Raji (cell line): ENCODE measurements around the gene SH3RF3.

ENCODE experiments used
- POLR2A ChIP-seq: IDR thresholded peaks from 2 replicates; pipeline ENCODE4 v1.6.1; 2011; ENCODE audit warnings: low read depth, low read length, control low read depth; ENCODE audit not compliant: insufficient read depth

Gene SH3RF3

GRCh38 chr2:109438773-109439389, 309.9 kb downstream of the SH3RF3 start:
- TF ChIP-seq POLR2A: no peak

GRCh38 chr2:109439390-109439786, 310.4 kb downstream of the SH3RF3 start:
- TF ChIP-seq POLR2A: no peak

DNA sequence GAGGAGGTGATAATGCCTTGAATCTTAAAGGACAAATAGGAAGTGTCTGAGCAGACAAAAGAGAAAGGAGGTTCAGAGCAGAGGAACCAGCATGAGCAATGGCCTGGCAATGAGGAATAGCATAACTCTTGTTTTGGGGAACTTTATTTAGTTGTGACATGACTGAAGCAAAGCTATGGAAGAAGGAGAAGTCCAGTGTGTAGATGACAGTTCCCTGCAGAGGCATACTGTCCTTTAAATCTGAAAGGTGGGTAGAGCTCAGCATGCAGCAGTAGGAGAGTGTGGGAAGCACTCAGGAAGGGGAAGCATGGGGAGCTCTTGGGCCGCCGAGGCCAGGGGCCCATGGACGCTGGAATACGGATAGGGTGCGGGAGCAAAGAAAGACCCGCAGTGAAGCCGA, 311.0 kb downstream of the SH3RF3 start:
- TF ChIP-seq POLR2A: no peak

- TF ChIP-seq POLR2A: no peak
Measured at GRCh38 chr2:109440499-109441156, 311.6 kb downstream of the SH3RF3 start.

DNA sequence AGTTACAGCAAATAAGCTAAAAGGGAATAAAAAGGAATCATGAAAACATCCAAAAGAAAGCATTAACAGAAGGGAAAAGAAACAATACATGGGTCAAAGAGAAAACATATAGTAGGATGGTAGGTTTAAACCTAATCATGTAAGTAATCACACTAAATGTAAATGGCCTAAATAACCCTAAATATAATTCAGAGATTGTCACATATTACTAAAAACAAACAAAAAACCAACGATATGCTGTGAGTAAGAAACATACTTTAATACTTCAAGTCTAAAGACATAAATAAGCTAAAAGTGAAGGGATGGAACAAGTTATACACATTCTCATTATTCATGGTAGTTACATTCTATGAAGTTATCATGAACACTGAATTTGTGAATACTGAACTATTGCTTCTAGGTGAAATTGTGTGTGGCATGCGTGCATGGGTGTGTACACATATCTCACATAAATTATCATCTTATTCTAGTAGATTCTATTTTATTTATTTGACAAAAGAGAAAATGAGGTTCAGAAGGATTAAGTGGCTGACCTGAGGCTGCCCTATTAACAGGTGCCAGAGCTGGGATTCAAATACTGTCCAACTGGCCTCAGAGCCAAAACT, 313.8 kb downstream of the SH3RF3 start:
- TF ChIP-seq POLR2A: no peak

GRCh38 chr2:109444916-109445315, 315.9 kb downstream of the SH3RF3 start:
- TF ChIP-seq POLR2A: no peak

DNA sequence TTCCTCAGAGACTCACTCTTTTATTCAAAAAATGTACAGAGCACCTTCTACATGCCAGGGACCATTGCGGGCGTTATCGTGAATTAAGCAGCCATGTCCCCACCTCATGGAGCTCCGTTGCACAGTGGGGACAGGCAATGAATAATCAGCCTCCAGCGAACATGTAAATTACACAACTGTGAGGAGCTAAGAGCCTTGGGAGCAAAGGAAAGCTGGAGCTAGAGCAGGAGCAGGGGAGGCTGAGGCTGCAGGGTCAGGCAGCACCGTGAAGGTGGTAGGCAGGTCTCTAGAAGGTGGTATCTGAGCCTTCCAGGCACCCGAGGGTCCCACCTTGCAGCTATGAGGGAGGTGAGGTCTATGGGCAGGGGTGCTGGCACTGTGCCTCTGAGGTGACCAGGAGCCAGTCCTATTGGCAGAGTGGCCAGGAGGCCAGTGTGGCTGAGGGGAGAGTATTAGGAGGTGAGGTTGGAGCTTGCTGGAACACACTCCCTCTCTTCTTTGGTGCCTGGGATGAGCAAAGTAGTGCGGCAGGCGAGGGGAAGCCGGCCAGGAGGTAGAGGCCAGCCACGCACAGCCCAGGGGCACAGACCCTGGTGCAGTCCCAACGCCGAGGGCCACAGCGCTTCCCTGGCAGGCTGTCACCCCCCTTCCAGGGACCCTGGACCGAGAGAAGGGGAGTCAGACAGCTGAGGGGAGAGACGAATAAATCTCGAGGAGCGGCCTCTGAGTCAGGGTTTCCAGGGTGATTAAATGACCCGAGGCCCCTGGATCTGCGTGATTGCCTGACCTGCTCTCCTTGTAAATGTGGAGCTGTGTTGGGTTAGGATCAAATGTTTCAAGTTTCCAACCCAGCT, 317.5 kb downstream of the SH3RF3 start:
- no peak for TF ChIP-seq POLR2A

DNA sequence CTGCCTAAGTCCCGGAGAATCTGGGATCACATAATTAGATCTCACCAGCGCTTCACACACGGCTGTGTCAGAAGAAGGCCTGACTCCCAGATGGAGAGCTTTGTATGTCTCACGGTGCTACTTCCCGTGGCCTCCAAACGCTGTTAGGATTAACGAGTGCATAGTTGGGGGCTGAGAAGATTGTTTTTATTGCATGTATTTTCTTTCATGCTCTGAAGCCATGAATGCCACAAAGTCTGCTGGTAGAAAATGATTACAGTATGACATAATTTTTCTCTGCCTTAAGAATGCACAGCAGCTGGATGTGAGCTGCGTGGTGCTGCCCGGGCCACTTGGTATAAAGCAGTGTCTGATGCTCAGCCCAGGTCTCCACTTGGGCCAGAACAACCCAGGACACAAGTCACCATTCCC, 318.3 kb downstream of the SH3RF3 start:
- TF ChIP-seq POLR2A: no peak

DNA sequence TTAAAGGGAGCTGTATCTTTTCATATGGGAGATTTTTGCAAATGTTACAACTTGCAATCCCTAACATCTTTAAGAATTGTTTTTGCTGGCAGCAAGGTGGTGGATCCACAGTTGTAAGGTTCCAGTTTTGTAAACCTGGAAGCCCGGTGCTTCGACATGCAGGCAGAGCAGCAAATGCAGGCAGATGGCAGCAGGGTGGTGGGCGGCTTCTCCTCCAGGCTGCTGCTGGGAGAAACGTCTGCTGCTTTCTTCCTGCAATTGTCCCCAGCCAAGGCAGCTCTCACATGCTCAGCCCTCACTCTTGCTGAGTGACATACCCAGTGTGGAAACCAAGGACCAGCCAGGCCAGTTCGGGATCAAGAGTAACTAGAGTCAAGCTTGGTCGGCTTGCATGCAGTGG, 318.8 kb downstream of the SH3RF3 start:
- no peak for TF ChIP-seq POLR2A

DNA sequence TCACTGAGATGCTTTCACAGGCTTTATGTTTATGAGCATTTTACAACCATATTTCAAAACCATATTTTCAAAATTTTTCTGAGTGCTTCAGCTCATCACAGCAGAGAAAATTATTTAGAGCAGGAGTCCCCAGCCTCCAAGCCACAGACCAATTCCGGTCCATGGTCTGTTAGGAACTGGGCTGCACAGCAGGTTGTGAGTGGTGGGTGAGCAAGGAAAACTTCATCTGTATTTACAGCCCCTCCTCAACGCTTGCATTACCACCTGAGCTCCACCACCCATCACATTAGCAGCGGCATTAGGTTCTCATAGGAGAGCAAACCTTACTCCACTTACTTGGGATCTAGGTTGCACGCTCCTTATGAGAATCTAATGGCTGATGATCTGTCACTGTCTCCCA, 319.2 kb downstream of the SH3RF3 start:
- no peak for TF ChIP-seq POLR2A

DNA sequence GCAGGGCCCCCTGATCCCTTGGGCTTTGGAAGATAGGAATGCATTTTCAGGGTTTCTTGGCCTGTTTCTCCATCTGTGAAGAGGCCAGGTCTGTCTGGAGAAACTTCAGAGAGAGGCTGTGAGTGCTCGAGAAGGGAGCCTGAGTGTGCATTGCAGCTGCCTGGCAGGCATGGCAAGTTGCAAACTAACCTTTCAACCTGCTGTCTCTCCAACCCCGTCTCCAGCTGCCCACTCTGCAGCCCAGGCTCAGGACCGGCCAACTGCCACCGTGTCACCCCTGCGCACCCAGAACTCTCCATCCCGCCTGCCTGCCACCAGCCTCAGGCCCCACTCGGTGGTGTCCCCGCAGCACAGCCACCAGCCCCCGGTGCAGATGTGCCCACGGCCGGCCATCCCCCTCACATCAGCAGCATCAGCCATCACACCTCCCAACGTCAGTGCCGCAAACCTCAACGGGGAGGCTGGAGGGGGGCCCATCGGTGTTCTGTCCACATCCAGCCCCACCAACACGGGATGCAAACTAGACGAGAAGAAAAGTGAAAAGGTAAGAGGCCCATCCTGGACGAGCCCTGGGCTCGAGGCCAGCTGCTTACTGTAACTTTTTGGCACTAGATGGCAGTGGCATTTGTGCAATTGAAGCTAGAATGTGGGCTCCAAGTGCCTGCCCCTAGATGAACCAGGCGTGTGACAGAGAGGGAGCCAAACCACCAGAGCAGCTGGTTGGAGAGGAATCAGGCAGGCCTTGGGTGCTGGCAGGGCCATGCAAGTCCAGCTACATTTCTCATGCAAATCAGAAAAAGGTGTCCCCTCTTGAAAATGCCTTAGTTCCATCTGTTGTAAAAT, 320.2 kb downstream of the SH3RF3 start:
- TF ChIP-seq POLR2A: no peak

- no peak for TF ChIP-seq POLR2A
Measured at GRCh38 chr2:109450574-109451273, 321.7 kb downstream of the SH3RF3 start.

DNA sequence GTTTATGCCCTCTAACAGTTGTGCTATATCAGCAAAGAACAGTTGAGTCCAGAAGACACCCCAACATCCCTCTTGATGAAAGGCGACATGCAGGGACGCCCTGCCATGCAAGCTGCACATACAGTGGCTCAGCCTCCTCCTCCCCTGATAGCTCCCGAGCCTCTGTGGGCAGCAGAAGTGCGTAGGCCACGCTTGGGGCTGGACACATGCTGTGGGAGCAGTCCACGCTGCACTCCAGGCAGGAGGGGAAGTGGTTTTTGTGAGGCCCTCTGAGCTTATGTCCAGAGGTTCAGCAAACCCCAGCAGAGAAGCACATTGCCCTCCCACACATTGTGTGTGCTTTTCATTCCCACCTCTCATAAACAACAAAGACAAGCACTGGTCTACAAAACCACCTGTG, 322.7 kb downstream of the SH3RF3 start:
- no peak for TF ChIP-seq POLR2A

DNA sequence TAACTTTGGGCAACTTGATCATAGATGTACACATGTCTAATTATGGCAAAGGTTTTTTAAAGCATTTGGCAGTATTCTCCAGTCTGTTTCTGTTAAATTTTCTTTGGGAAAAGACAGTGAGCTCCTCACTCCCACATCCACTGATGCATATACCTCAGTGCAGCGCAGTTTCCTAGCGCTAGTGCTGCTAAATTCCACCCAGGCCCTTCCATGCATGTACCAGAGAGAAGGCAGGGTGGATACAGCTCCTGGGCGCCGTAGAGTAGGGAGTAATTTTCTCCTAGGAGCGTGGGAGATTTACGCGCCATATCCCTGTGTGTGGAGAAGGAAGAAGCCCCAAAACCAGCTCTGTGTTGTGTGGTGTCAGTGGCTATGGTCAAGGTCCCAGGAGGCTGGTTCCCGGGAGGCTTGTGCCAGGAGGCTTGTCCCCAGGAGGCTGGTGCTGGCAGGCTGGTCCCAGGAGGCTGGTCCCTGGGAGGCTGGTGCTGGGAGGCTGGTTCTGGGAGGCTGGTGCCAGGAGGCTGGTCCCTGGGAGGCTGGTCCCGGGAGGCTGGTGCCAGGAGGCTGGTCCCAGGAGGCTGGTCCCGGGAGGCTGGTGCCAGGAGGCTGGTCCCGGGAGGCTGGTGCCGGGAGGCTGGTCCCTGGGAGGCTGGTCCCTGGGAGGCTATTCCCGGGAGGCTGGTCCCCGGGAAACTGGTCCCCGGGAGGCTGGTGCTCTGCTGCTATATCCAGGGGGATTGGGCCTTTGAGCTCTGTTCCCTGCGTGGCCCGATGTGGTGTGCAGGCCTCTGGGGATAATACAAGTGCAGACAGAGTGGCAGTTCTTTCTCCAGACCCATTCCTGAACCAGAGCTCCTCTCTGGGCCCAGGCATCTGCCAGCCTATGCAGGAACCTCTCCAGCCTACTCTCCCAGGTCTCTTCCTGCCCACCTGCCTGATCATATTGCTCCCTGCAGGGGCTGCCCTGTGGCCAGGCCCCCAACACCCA, 323.6 kb downstream of the SH3RF3 start:
- TF ChIP-seq POLR2A: no peak
